Vagina (tissue), 2 donors: ENCODE data around the gene HEXIM2. TPM values are rescaled to one million over a fixed set of nuclear protein-coding genes. Genes with fewer than 3 reads are reported as not detected.
A peak's percentile ranks its signal among the peaks of the same experiment; 100 is the strongest.

Experiments used
- DNase-seq, 2 donors: peaks; one replicate each; pipeline ENCODE4 v3.0.0-alpha.2; 2017; ENCODE audit errors: extremely low spot score in 2 of 2
- H3K27ac ChIP-seq: fragments of 200-600 bp; sonication (generic); one replicate; pipeline ENCODE4 v1.5.1; 2019
- H3K27me3 ChIP-seq: fragments of 200-600 bp; sonication (generic); one replicate; pipeline ENCODE4 v1.5.1; 2019
- H3K36me3 ChIP-seq, 2 donors: fragments of 200-600 bp; sonication (generic); one replicate each; pipeline ENCODE4 v1.5.1; 2017 to 2019
- H3K4me1 ChIP-seq: fragments of 200-600 bp; sonication (generic); one replicate; pipeline ENCODE4 v1.5.1; 2019
- H3K4me3 ChIP-seq, 2 donors: fragments of 200-600 bp; sonication (generic); 1 replicate in 1 of 2; 2 replicates in 1 of 2; pipeline ENCODE4 v1.5.1; 2016 to 2019
- H3K9me3 ChIP-seq: fragments of 200-600 bp; sonication (generic); one replicate; pipeline ENCODE4 v1.5.1; 2019
- POLR2A ChIP-seq, 2 donors: fragments of 450-650 bp; IDR thresholded peaks; one replicate each; pipeline ENCODE4 v1.6.1; 2017; ENCODE audit warnings: antibody characterized with exemption in 2 of 2, mild to moderate bottlenecking in 2 of 2, moderate library complexity in 2 of 2
- POLR2AphosphoS5 ChIP-seq, 2 donors: sonication (generic); formaldehyde crosslinking; IDR thresholded peaks; one replicate each; pipeline ENCODE4 v1.9.0; 2017; ENCODE audit warnings: antibody characterized with exemption in 2 of 2, mild to moderate bottlenecking in 2 of 2, low read depth in 1 of 2; ENCODE audit not compliant: insufficient read depth in 1 of 2
- intact Hi-C: fragments of 100-400 bp; cut with DNase I; formaldehyde crosslinking; loops from one replicate; pipeline ENCODE4 v1.15.1; 2023
- total RNA-seq: library from RNA; depleted of rRNA; stranded (reverse); fragments of >200 nt; gene quantifications from one replicate; pipeline ENCODE4 v1.2.3, GENCODE V29; 2016
- TF ChIP-seq, protein P1 (sequence below), 3 experiments: fragments of 450-650 bp in 2 of 3; fragments of 200-600 bp in 1 of 3; sonication (generic) in 1 of 3; IDR thresholded peaks; one replicate each; pipeline ENCODE4 v1.5.1; 2017 to 2019; ENCODE audit warnings: antibody characterized with exemption in 3 of 3, mild to moderate bottlenecking in 2 of 3, moderate library complexity in 2 of 3

Gene HEXIM2
- total RNA-seq, 1 donor from 2014 or later, result 9.8 TPM

DNA sequence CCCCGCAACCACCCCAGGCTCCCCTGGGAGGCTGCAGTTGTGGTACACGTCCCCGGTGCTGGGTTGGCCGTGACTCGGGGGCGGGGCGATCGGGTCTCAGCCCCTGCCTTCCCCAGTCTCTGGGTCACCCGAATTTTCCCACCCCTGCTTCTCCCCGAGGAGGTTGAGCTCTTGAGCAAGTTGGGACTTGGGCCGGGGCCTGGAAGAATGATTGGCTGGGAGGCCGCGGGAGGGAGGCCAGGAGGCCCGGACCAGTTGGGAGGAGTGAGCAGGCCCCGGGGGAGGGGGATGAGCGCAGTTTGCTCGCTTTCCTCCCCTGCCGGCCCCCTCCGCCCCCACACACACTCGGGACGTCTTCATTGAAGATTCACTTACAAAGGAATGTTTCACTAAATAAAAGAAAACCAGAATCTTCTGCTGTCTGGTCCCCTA lies 17.9 kb upstream of the HEXIM2 start:
- TF ChIP-seq POLR2AphosphoS5 (IDR thresholded peaks at IDR 0.05; ENCODE audit: insufficient read depth in 1 of 2, low read depth in 1 of 2) (peak; percentile 73 to 86), POLR2A (IDR thresholded peaks at IDR 0.05) (peak in 1 of 2 donors; percentile 39)
- TF ChIP-seq, protein P1, sequence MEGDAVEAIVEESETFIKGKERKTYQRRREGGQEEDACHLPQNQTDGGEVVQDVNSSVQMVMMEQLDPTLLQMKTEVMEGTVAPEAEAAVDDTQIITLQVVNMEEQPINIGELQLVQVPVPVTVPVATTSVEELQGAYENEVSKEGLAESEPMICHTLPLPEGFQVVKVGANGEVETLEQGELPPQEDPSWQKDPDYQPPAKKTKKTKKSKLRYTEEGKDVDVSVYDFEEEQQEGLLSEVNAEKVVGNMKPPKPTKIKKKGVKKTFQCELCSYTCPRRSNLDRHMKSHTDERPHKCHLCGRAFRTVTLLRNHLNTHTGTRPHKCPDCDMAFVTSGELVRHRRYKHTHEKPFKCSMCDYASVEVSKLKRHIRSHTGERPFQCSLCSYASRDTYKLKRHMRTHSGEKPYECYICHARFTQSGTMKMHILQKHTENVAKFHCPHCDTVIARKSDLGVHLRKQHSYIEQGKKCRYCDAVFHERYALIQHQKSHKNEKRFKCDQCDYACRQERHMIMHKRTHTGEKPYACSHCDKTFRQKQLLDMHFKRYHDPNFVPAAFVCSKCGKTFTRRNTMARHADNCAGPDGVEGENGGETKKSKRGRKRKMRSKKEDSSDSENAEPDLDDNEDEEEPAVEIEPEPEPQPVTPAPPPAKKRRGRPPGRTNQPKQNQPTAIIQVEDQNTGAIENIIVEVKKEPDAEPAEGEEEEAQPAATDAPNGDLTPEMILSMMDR (IDR thresholded peaks at IDR 0.05), result no peak
- peak in 1 of 2 donors; percentile 96 for DNase-seq
- Histone ChIP-seq H3K4me1 (peaks cover 35% of the 10 kb centered on the region), H3K27ac (peak overlapping the region; percentile 98), H3K36me3 (no peaks in the 10 kb centered on the region), H3K9me3 (no peaks in the 10 kb centered on the region), H3K27me3 (no peaks in the 10 kb centered on the region), H3K4me3 (peak overlapping the region; percentile 53 to 64)
- intact Hi-C loops, result loop anchor here (10.0 kb wide), 1 partner anchor 171 kb away; the partner anchor contains the start of gene MAP3K14

DNA sequence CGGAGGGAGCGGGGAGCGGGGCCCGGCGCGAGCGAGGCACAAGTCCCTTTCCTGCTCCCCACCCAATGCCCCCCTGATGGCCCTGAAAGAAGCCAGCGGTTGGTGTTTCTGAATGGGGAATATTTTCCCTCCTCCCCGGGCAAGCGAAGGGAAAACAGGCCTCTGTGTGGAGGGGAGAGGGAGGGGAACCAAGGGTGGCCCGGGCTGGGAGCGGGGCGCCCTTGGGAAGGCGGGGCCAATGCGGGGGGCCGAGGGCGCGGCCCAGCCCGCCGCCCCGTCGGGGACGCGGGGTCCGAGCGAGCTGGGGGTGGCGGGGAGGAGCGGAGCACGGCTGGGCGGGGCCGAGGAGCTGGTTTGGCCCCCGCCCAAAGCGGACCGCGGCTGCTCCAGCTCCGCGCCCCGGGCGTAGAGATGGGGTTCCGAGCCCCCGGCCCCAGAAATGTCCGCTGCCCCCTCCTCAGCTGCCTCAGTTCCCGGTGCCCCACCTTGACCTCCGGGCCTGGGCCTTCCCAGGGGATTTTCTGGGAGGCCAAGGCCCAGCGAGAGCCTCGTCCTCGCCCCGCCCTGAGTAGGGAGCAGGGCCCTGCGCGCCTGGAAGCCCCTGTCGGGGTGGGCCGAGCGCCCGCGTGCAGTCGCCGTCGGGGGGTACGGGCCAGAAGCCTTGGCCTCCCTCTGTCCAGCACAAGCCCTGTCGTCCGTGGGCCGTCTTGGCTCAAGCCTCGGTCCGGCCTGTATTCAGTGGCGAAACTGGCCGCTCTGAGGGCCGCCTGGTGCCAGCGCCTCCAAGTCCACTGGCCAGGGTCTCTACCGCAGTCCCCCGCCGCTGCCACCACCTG lies 17.3 kb upstream of the HEXIM2 start:
- no peaks in the 10 kb centered on the region for H3K27me3 ChIP-seq
- DNase-seq, result peak in 1 of 2 donors; percentile 86
- H3K27ac ChIP-seq, result peak overlapping the region; percentile 98
- intact Hi-C loops, result loop anchor here (10.0 kb wide), 1 partner anchor 170 kb away; the partner anchor contains the start of gene MAP3K14
- TF ChIP-seq POLR2AphosphoS5 (IDR thresholded peaks at IDR 0.05; ENCODE audit: insufficient read depth in 1 of 2, low read depth in 1 of 2) (peak in 1 of 2 donors; percentile 76), POLR2A (IDR thresholded peaks at IDR 0.05) (no peak)
- TF ChIP-seq, protein P1 (IDR thresholded peaks at IDR 0.05), result no peak
- no peaks in the 10 kb centered on the region for H3K36me3 ChIP-seq
- peaks cover 35% of the 10 kb centered on the region for H3K4me1 ChIP-seq
- no peaks in the 10 kb centered on the region for H3K9me3 ChIP-seq
- H3K4me3 ChIP-seq, result peak overlapping the region; percentile 53 to 64

DNA sequence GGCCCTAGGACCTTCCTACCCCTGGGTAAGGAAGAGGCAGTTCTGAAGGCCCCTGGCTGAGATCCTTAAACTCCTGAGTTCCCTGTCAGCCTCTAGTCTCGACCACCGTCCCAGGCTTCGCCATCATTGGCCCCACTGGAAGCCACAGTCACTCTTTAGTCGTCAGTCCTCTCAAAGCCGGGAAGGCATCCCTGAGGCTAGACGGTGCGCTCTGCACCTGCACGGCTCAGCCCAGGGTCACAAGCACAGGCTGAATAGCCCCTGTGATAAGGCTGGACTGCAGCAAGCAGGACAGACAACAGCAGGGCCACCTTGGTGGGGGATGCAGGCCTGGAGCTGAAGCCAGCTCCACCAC lies 16.7 kb upstream of the HEXIM2 start:
- Histone ChIP-seq H3K9me3 (no peaks in the 10 kb centered on the region), H3K36me3 (no peaks in the 10 kb centered on the region), H3K27me3 (no peaks in the 10 kb centered on the region), H3K4me3 (peak overlapping the region; percentile 53 to 64), H3K27ac (peak overlapping the region; percentile 98), H3K4me1 (peaks cover 35% of the 10 kb centered on the region)
- no peak for TF ChIP-seq POLR2AphosphoS5 (IDR thresholded peaks at IDR 0.05; ENCODE audit: insufficient read depth in 1 of 2, low read depth in 1 of 2)
- TF ChIP-seq POLR2A (IDR thresholded peaks at IDR 0.05), result no peak
- TF ChIP-seq, protein P1 (IDR thresholded peaks at IDR 0.05), result no peak
- intact Hi-C loops, result loop anchor here (10.0 kb wide), 1 partner anchor 170 kb away; the partner anchor contains the start of gene MAP3K14
- DNase-seq, result no peak

DNA sequence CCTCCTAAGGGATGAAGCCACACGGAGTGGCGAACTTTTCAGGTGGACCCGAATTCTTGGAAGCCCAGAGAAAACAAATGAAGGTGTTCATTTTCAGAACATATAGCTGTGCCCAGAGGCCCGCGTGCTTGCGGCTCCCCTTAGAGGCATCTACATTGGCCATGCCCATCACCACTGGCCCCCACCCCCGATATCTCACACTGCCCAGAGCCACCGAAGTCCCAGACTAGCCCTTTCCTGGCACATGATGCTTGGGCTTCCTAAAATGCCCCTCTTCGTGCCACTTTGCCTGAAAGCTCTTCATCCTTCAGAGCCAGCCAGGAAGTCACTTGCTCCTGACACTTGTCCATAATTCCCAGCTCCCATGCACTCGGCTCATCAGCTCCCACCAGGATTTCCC lies 15.5 kb upstream of the HEXIM2 start:
- peaks cover 45% of the 10 kb centered on the region for H3K4me1 ChIP-seq
- no peak for TF ChIP-seq POLR2A (IDR thresholded peaks at IDR 0.05)
- no peak for TF ChIP-seq POLR2AphosphoS5 (IDR thresholded peaks at IDR 0.05; ENCODE audit: insufficient read depth in 1 of 2, low read depth in 1 of 2)
- TF ChIP-seq, protein P1 (IDR thresholded peaks at IDR 0.05), result no peak
- peak overlapping the region; percentile 99 for H3K27ac ChIP-seq
- H3K9me3 ChIP-seq, result no peaks in the 10 kb centered on the region
- H3K4me3 ChIP-seq, result no peak overlapping the region
- no peaks in the 10 kb centered on the region for H3K27me3 ChIP-seq
- DNase-seq, result no peak
- intact Hi-C loops, result loop anchor here (10.0 kb wide), 1 partner anchor 169 kb away; the partner anchor contains the start of gene MAP3K14
- no peaks in the 10 kb centered on the region for H3K36me3 ChIP-seq

DNA sequence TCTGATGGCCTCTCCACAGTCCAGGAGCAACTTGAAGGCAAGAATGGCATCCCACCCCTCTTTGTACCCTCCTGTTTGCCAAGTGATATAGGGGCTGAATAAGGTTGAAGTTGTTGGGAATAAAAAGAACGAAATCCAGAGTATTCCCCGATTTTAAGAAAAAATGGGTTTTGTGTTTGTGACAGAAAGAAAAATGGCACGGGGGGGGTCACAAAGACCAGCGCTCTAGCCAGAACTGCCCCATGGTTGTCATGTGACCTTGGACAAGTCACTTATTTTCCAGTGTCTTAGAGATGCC lies 15.1 kb upstream of the HEXIM2 start:
- intact Hi-C loops, result loop anchor here (10.0 kb wide), 1 partner anchor 168 kb away; the partner anchor contains the start of gene MAP3K14
- Histone ChIP-seq H3K4me3 (peak overlapping the region; percentile 68 to 78), H3K4me1 (peaks cover 48% of the 10 kb centered on the region), H3K9me3 (no peaks in the 10 kb centered on the region), H3K27ac (peak overlapping the region; percentile 99), H3K27me3 (no peaks in the 10 kb centered on the region), H3K36me3 (no peaks in the 10 kb centered on the region)
- no peak for DNase-seq
- TF ChIP-seq POLR2AphosphoS5 (IDR thresholded peaks at IDR 0.05; ENCODE audit: insufficient read depth in 1 of 2, low read depth in 1 of 2), result no peak
- TF ChIP-seq POLR2A (IDR thresholded peaks at IDR 0.05), result no peak
- TF ChIP-seq, protein P1 (IDR thresholded peaks at IDR 0.05), result no peak
